Measurements from ENCODE around the gene CYGB.

Gene CYGB

GRCh38 chr17:76537578-76538280 is at the start of gene CYGB:
Gene CYGB (minus strand): TSS chr17:76537709. CDS start chr17:76537542, 167 bp downstream.
- Histone ChIP-seq H3K9ac (peak within 1 kb of the TSS; percentile 57 to 83 (median 77)), H3K27ac (peak within 1 kb of the TSS; percentile 57 to 77 (median 70)), H3K4me3 (peak within 1 kb of the TSS; percentile 56 to 73 (median 60)), H3K27me3 (peaks cover 47 to 62% (median 50%) of the 10 kb centered on the region in 11 experiments), H3K4me2 (peak within 1 kb of the TSS; percentile 94 to 100 (median 98)), H4K20me1 (peaks cover 0 to 7% (median 0%) of the 10 kb centered on the region in 11 experiments; a peak in 2 of 22 replicates), H3K9me3 (replicated peaks in 1 of 11) (no peaks in the 10 kb centered on the region), H3K4me1 (peaks cover 53 to 92% (median 83%) of the 10 kb centered on the region in 10 experiments), H3K36me3 (no peaks in the 10 kb centered on the region)
- TF ChIP-seq Cebpa-rat (IDR thresholded peaks at IDR 0.05), result no peak

- Histone ChIP-seq H4K20me1 (peaks cover 0 to 29% (median 26%) of the 10 kb centered on the region in 11 experiments; a peak in 16 of 22 replicates), H3K9ac (no peak overlapping the region), H3K27ac (no peak overlapping the region), H3K9me3 (replicated peaks in 1 of 11) (peaks cover 0 to 6% (median 0%) of the 10 kb centered on the region in 11 experiments; a peak in 1 of 22 replicates), H3K4me1 (peaks cover 11 to 40% (median 34%) of the 10 kb centered on the region in 10 experiments; a peak in 17 of 20 replicates), H3K36me3 (no peaks in the 10 kb centered on the region), H3K27me3 (peaks cover 66 to 82% (median 76%) of the 10 kb centered on the region in 11 experiments), H3K4me2 (peak overlapping the region; percentile 6 to 90 (median 48); a peak in 17 of 22 replicates), H3K4me3 (peak overlapping the region in 1 of 10 experiments; percentile 14; a peak in 1 of 20 replicates)
- no peak for TF ChIP-seq Cebpa-rat (IDR thresholded peaks at IDR 0.05)
Measured at GRCh38 chr17:76586741-76587487, 49.4 kb upstream of the CYGB start.

- H3K9ac ChIP-seq, result peak within 1 kb of the TSS; percentile 19 to 78 (median 64); a peak in 21 of 22 replicates
- peak within 1 kb of the TSS; percentile 89 to 100 (median 99) for H3K4me2 ChIP-seq
- H3K4me3 ChIP-seq, result peak within 1 kb of the TSS; percentile 49 to 72 (median 63)
- H3K36me3 ChIP-seq, result no peaks in the 10 kb centered on the region
- H4K20me1 ChIP-seq, result peaks cover 0 to 29% (median 26%) of the 10 kb centered on the region in 11 experiments; a peak in 16 of 22 replicates
- H3K4me1 ChIP-seq, result peaks cover 11 to 40% (median 34%) of the 10 kb centered on the region in 10 experiments; a peak in 17 of 20 replicates
- no peak for TF ChIP-seq Cebpa-rat (IDR thresholded peaks at IDR 0.05)
- peaks cover 66 to 88% (median 84%) of the 10 kb centered on the region in 11 experiments for H3K27me3 ChIP-seq
- 0 out of 22 replicates have a peak within 1 kb of the TSS, but pooled peaks of 2 of the 11 experiments have one; percentile 4 to 8 for H3K27ac ChIP-seq
- peaks cover 0 to 6% (median 0%) of the 10 kb centered on the region in 11 experiments; a peak in 1 of 22 replicates for H3K9me3 ChIP-seq (replicated peaks in 1 of 11)
Measured at GRCh38 chr17:76585649-76586593, 48.4 kb upstream of the CYGB start, which contains the start of gene ST6GALNAC2. Gene ST6GALNAC2 (minus strand): TSS chr17:76585860. CDS start chr17:76585808, 52 bp downstream.

- Histone ChIP-seq H3K36me3 (no peaks in the 10 kb centered on the region), H3K4me1 (peaks cover 15 to 38% (median 33%) of the 10 kb centered on the region in 10 experiments; a peak in 17 of 20 replicates), H3K9ac (peak overlapping the region; percentile 19 to 78 (median 64); a peak in 21 of 22 replicates), H3K4me2 (peak overlapping the region; percentile 89 to 100 (median 99)), H3K27me3 (peaks cover 66 to 91% (median 84%) of the 10 kb centered on the region in 11 experiments), H3K27ac (0 out of 22 replicates have a peak overlapping the region, but pooled peaks of 2 of the 11 experiments have one; percentile 4 to 8), H4K20me1 (peaks cover 0 to 29% (median 26%) of the 10 kb centered on the region in 11 experiments; a peak in 16 of 22 replicates), H3K4me3 (peak overlapping the region; percentile 49 to 72 (median 63)), H3K9me3 (replicated peaks in 1 of 11) (peaks cover 0 to 6% (median 0%) of the 10 kb centered on the region in 11 experiments; a peak in 1 of 22 replicates)
- no peak for TF ChIP-seq Cebpa-rat (IDR thresholded peaks at IDR 0.05)
Measured at GRCh38 chr17:76585033-76585648, 47.6 kb upstream of the CYGB start.

GRCh38 chr17:76584427-76585032 is 47.0 kb upstream of the CYGB start:
- peak overlapping the region; percentile 89 to 100 (median 99) for H3K4me2 ChIP-seq
- H3K9ac ChIP-seq, result peak overlapping the region in 9 of 11 experiments; percentile 57 to 78 (median 64); a peak in 11 of 22 replicates
- H4K20me1 ChIP-seq, result peaks cover 0 to 29% (median 26%) of the 10 kb centered on the region in 11 experiments; a peak in 16 of 22 replicates
- TF ChIP-seq Cebpa-rat (IDR thresholded peaks at IDR 0.05), result no peak
- peaks cover 64 to 90% (median 83%) of the 10 kb centered on the region in 11 experiments for H3K27me3 ChIP-seq
- H3K4me3 ChIP-seq, result peak overlapping the region; percentile 49 to 72 (median 63)
- H3K27ac ChIP-seq, result no peak overlapping the region
- H3K36me3 ChIP-seq, result no peaks in the 10 kb centered on the region
- peaks cover 0 to 6% (median 0%) of the 10 kb centered on the region in 11 experiments; a peak in 1 of 22 replicates for H3K9me3 ChIP-seq (replicated peaks in 1 of 11)
- peaks cover 15 to 34% (median 28%) of the 10 kb centered on the region in 10 experiments; a peak in 17 of 20 replicates for H3K4me1 ChIP-seq

GRCh38 chr17:76582660-76583059 is 45.2 kb upstream of the CYGB start:
- no peak overlapping the region for H3K9ac ChIP-seq
- H3K4me2 ChIP-seq, result no peak overlapping the region
- H3K4me3 ChIP-seq, result no peak overlapping the region
- no peak overlapping the region for H3K27ac ChIP-seq
- no peaks in the 10 kb centered on the region for H3K36me3 ChIP-seq
- H3K27me3 ChIP-seq, result peaks cover 48 to 71% (median 66%) of the 10 kb centered on the region in 11 experiments
- no peaks in the 10 kb centered on the region for H3K9me3 ChIP-seq (replicated peaks in 1 of 11)
- peaks cover 22 to 43% (median 36%) of the 10 kb centered on the region in 10 experiments; a peak in 19 of 20 replicates for H3K4me1 ChIP-seq
- no peak for TF ChIP-seq Cebpa-rat (IDR thresholded peaks at IDR 0.05)
- H4K20me1 ChIP-seq, result peaks cover 0 to 29% (median 26%) of the 10 kb centered on the region in 11 experiments; a peak in 16 of 22 replicates

GRCh38 chr17:76581515-76581914 is 44.0 kb upstream of the CYGB start:
- Histone ChIP-seq H3K27me3 (peaks cover 36 to 60% (median 55%) of the 10 kb centered on the region in 11 experiments), H4K20me1 (peaks cover 0 to 22% (median 19%) of the 10 kb centered on the region in 11 experiments; a peak in 15 of 22 replicates), H3K4me3 (no peak overlapping the region), H3K4me1 (peaks cover 18 to 38% (median 29%) of the 10 kb centered on the region in 10 experiments; a peak in 19 of 20 replicates), H3K9me3 (replicated peaks in 1 of 11) (no peaks in the 10 kb centered on the region), H3K36me3 (no peaks in the 10 kb centered on the region), H3K4me2 (no peak overlapping the region), H3K9ac (no peak overlapping the region), H3K27ac (no peak overlapping the region)
- TF ChIP-seq Cebpa-rat (IDR thresholded peaks at IDR 0.05), result no peak

All from BLaER1 treated with 17β-estradiol and CSF1 and Interleukin-3, amounts not matched to agents 10 nM and 100 nM (cell line).